MCF 10A (cell line): ENCODE results near the gene CHD1. TPM values are rescaled to one million over a fixed set of nuclear protein-coding genes. Genes with fewer than 3 reads are reported as not detected.
A peak's percentile ranks its signal among the peaks of the same experiment; 100 is the strongest.
"Not testable (repeated sequence)": the region's sequence is repeated elsewhere in the genome, so short reads cannot be mapped to it uniquely, and the experiment has no call there.

Experiments
- BruUV-seq: library from RNA; stranded (reverse); fragments of 400-500 nt; replicated peaks from 2 replicates; lab custom pipeline; 2021; lab: Mats Ljungman, UMichigan
- CTCF ChIA-PET: fragments of 300-600 bp; sonication (Branson Sonifier 250); formaldehyde crosslinking; extraction: SDS; loops from one replicate; lab custom pipeline; 2021; ENCODE audit warnings: antibody characterized with exemption, inconsistent platforms; lab: Yijun Ruan, JAX
- POLR2A ChIA-PET: fragments of 300-600, 350-650 bp; sonication (Branson Sonifier 250); formaldehyde crosslinking; extraction: SDS; loops from one replicate; lab custom pipeline; 2020; ENCODE audit warnings: antibody characterized with exemption, inconsistent platforms; lab: Yijun Ruan, JAX
- DNase-seq: peaks from one replicate; pipeline ENCODE4 v3.0.0-alpha.2; 2018; ENCODE audit not compliant: unreplicated experiment
- H3K27ac Mint-ChIP-seq: one replicate; pipeline ENCODE4 v1.8.0; 2022; ENCODE audit warnings: mild to moderate bottlenecking, low read depth, mixed read lengths; ENCODE audit not compliant: unreplicated experiment
- H3K27me3 Mint-ChIP-seq: one replicate; pipeline ENCODE4 v1.8.0; 2022; ENCODE audit warnings: mixed read lengths; ENCODE audit not compliant: insufficient read depth, unreplicated experiment
- H3K36me3 Mint-ChIP-seq: one replicate; pipeline ENCODE4 v1.8.0; 2022; ENCODE audit warnings: mild to moderate bottlenecking, moderate library complexity, mixed read lengths; ENCODE audit not compliant: insufficient read depth, unreplicated experiment
- H3K4me1 Mint-ChIP-seq: one replicate; pipeline ENCODE4 v1.8.0; 2022; ENCODE audit warnings: mixed read lengths; ENCODE audit not compliant: insufficient read depth, unreplicated experiment
- H3K4me3 Mint-ChIP-seq: one replicate; pipeline ENCODE4 v1.8.0; 2022; ENCODE audit warnings: mild to moderate bottlenecking, moderate library complexity, mixed read lengths; ENCODE audit not compliant: unreplicated experiment
- H3K9me3 Mint-ChIP-seq: one replicate; pipeline ENCODE4 v1.8.0; 2022; ENCODE audit warnings: mixed read lengths; ENCODE audit not compliant: unreplicated experiment
- intact Hi-C: fragments of 100-400 bp; cut with micrococcal nuclease; formaldehyde crosslinking; loops from 2 replicates; pipeline ENCODE4 v1.14.1; 2022
- total RNA-seq: library from RNA; stranded (reverse); gene quantifications from 2 replicates; pipeline ENCODE4 v1.2.3, GENCODE V29; 2022
- TF ChIP-seq, protein P1 (sequence below): fragments of 200-600 bp; IDR thresholded peaks from one replicate; pipeline ENCODE4 v1.8.0; 2022; ENCODE audit warnings: antibody characterized with exemption, mild to moderate bottlenecking; ENCODE audit not compliant: unreplicated experiment

Gene CHD1
- total RNA-seq, 1 experiment from 2014 or later: 54.7 TPM

GRCh38 chr5:98961665-98962344 is 33.0 kb upstream of the CHD1 start:
- no peaks in the 10 kb centered on the region for H3K27me3 Mint-ChIP-seq
- H3K9me3 Mint-ChIP-seq: no peaks in the 10 kb centered on the region
- peak overlapping the region; percentile 61 for H3K27ac Mint-ChIP-seq
- CTCF ChIA-PET: no interaction called here
- no peaks in the 10 kb centered on the region for H3K4me1 Mint-ChIP-seq
- DNase-seq: no peak
- POLR2A ChIA-PET: interaction anchor here (1.7 kb wide), 1 partner anchor 33 kb away, joined by 8 read pairs; the partner anchor contains the start of gene CHD1
- intact Hi-C loops: no loop called here
- BruUV-seq: no TSS peak
- TF ChIP-seq, protein P1, sequence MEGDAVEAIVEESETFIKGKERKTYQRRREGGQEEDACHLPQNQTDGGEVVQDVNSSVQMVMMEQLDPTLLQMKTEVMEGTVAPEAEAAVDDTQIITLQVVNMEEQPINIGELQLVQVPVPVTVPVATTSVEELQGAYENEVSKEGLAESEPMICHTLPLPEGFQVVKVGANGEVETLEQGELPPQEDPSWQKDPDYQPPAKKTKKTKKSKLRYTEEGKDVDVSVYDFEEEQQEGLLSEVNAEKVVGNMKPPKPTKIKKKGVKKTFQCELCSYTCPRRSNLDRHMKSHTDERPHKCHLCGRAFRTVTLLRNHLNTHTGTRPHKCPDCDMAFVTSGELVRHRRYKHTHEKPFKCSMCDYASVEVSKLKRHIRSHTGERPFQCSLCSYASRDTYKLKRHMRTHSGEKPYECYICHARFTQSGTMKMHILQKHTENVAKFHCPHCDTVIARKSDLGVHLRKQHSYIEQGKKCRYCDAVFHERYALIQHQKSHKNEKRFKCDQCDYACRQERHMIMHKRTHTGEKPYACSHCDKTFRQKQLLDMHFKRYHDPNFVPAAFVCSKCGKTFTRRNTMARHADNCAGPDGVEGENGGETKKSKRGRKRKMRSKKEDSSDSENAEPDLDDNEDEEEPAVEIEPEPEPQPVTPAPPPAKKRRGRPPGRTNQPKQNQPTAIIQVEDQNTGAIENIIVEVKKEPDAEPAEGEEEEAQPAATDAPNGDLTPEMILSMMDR: no peak
- H3K36me3 Mint-ChIP-seq: no peaks in the 10 kb centered on the region
- H3K4me3 Mint-ChIP-seq: no peak overlapping the region

GRCh38 chr5:98957307-98957706 is 28.5 kb upstream of the CHD1 start:
- Mint-ChIP-seq H3K4me1 (no peaks in the 10 kb centered on the region), H3K27ac (no peak overlapping the region), H3K36me3 (no peaks in the 10 kb centered on the region), H3K27me3 (no peaks in the 10 kb centered on the region), H3K4me3 (no peak overlapping the region), H3K9me3 (no peaks in the 10 kb centered on the region)
- no peak for DNase-seq
- TF ChIP-seq, protein P1: no peak
- BruUV-seq: no TSS peak
- CTCF ChIA-PET: no interaction called here
- POLR2A ChIA-PET: interaction anchor here (0.6 to 0.8 kb wide), 2 partner anchors 11 to 19 kb away, joined by 3 read pairs; no protein-coding TSS in a partner anchor
- intact Hi-C loops: no loop called here

GRCh38 chr5:98955888-98956287 is 27.1 kb upstream of the CHD1 start:
- BruUV-seq, H3K36me3 Mint-ChIP-seq, H3K27me3 Mint-ChIP-seq, H3K4me3 Mint-ChIP-seq, H3K27ac Mint-ChIP-seq, DNase-seq, H3K9me3 Mint-ChIP-seq, intact Hi-C loops, H3K4me1 Mint-ChIP-seq, POLR2A ChIA-PET, CTCF ChIA-PET: not testable (repeated sequence)

DNA sequence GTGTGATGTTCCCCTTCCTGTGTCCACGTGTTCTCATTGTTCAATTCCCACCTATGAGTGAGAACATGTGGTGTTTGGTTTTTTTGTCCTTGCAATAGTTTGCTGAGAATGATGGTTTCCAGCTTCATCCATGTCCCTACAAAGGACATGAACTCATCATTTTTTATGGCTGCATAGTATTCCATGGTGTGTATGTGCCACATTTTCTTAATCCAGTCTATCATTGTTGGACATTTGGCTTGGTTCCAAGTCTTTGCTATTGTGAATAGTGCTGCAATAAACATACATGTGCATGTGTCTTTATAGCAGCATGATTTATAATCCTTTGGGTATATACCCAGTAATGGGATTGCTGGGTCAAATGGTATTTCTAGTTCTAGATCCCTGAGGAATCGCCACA is 26.7 kb upstream of the CHD1 start:
- H3K4me3 Mint-ChIP-seq, BruUV-seq, intact Hi-C loops, CTCF ChIA-PET, POLR2A ChIA-PET, H3K9me3 Mint-ChIP-seq, H3K36me3 Mint-ChIP-seq, H3K27ac Mint-ChIP-seq, H3K27me3 Mint-ChIP-seq, DNase-seq, H3K4me1 Mint-ChIP-seq: not testable (repeated sequence)

DNA sequence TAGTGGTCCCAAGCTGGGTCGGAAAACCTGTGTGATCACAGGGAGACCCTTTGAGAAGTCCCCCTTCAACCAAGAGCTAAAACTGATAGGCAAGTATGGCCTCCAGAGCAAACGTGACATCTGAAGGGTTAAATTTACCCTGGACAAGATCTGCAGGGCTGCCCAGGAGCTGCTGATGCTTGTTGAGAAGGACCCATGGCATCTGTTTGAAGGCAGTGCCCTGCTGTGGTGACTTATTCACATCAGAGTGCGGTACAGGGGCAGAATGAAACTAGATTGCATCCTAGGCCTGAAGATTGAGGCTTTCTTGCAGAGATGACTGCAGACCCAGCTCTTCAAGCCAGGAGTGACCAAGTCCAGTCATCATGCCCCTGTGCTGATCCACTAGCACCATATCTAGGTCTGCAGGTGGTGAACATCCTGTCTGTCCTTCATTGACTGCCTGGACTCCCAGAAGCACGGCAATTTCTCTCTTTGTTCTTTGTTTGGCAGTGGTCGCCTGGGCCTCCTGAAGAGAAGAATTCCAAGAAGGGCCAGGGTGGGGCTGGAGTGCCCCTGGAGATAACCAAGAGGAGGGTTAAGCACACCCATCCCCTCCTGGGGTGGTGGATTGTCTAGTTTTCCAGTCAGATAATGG is 25.7 kb upstream of the CHD1 start:
- ChIA-PET CTCF (no interaction called here), POLR2A (no interaction called here)
- Mint-ChIP-seq H3K36me3 (no peaks in the 10 kb centered on the region), H3K9me3 (no peaks in the 10 kb centered on the region), H3K4me1 (no peaks in the 10 kb centered on the region), H3K27ac (no peak overlapping the region), H3K4me3 (no peak overlapping the region), H3K27me3 (no peaks in the 10 kb centered on the region)
- intact Hi-C loops: no loop called here
- no TSS peak for BruUV-seq
- TF ChIP-seq, protein P1: no peak
- DNase-seq: no peak
